Neural cell (in vitro differentiated cells): ENCODE results near the gene TMEM181. TPM values are rescaled to one million over a fixed set of nuclear protein-coding genes. Genes with fewer than 3 reads are reported as not detected.
"Not testable (repeated sequence)": the region's sequence is repeated elsewhere in the genome, so short reads cannot be mapped to it uniquely, and the experiment has no call there.

Source experiments
- H2AFZ ChIP-seq: fragments of 200-600, 300-800 bp; sonication (generic), shearing (Covaris generic); 2 replicates; pipeline ENCODE4 v1.6.0; 2014; ENCODE audit warnings: low read depth, mild to moderate bottlenecking, antibody characterized with exemption, low read length, moderate library complexity
- H3F3A ChIP-seq: fragments of 200-600 bp; shearing (Covaris generic); 2 replicates; pipeline ENCODE4 v1.6.1; 2016; ENCODE audit warnings: mild to moderate bottlenecking, moderate library complexity, mixed read lengths, antibody characterized with exemption, low read length; ENCODE audit not compliant: insufficient read depth, poor library complexity, severe bottlenecking
- H3K27ac ChIP-seq: fragments of 200-600, 300-800 bp; sonication (generic), shearing (Covaris generic); 2 replicates; pipeline ENCODE4 v1.5.1; 2014; ENCODE audit warnings: mild to moderate bottlenecking, low read length, moderate library complexity
- H3K27me3 ChIP-seq: fragments of 300-800, 200-600 bp; sonication (generic), shearing (Covaris generic); 2 replicates; pipeline ENCODE4 v1.6.0; 2014; ENCODE audit warnings: mild to moderate bottlenecking, low read depth, low read length, moderate library complexity; ENCODE audit not compliant: insufficient read depth
- H3K36me3 ChIP-seq: fragments of 300-800, 200-600 bp; sonication (generic), shearing (Covaris generic); 2 replicates; pipeline ENCODE4 v1.5.1; 2014; ENCODE audit warnings: mild to moderate bottlenecking, antibody characterized with exemption, low read length, moderate library complexity; ENCODE audit not compliant: insufficient read depth
- H3K4me2 ChIP-seq: fragments of 300-800, 200-600 bp; sonication (generic), shearing (Covaris generic); 2 replicates; pipeline ENCODE4 v1.6.0; 2014; ENCODE audit warnings: mild to moderate bottlenecking, low read length
- H3K4me3 ChIP-seq: fragments of 300-800, 200-600 bp; sonication (generic), shearing (Covaris generic); 2 replicates; pipeline ENCODE4 v1.5.1; 2014; ENCODE audit warnings: mild to moderate bottlenecking, low read length, moderate library complexity
- H3K79me2 ChIP-seq: fragments of 200-600 bp; shearing (Covaris generic); replicated peaks from 2 replicates; pipeline ENCODE4 v1.6.0; 2014; ENCODE audit warnings: mild to moderate bottlenecking, low read length, moderate library complexity; ENCODE audit not compliant: insufficient read depth
- H3K9ac ChIP-seq: fragments of 300-800, 200-600 bp; sonication (generic), shearing (Covaris generic); 2 replicates; pipeline ENCODE4 v1.6.1; 2016; ENCODE audit warnings: mild to moderate bottlenecking, low read length, mixed read lengths
- H3K9me2 ChIP-seq: fragments of 200-600 bp; shearing (Covaris generic); 2 replicates; pipeline ENCODE4 v1.6.1; 2016; ENCODE audit warnings: mild to moderate bottlenecking, low read length, mixed read lengths; ENCODE audit not compliant: insufficient read depth
- H3K9me3 ChIP-seq: fragments of 200-600, 300-800 bp; sonication (generic), shearing (Covaris generic); 2 replicates; pipeline ENCODE4 v1.6.1; 2016; ENCODE audit warnings: mild to moderate bottlenecking, mixed run types, low read length, moderate library complexity, mixed read lengths
- H4K20me1 ChIP-seq: fragments of 200-600 bp; shearing (Covaris generic); 2 replicates; pipeline ENCODE4 v1.6.1; 2016; ENCODE audit warnings: mild to moderate bottlenecking, mixed run types; ENCODE audit not compliant: insufficient read depth
- EP300 ChIP-seq: fragments of 450-650 bp; conservative IDR thresholded peaks from 2 replicates; pipeline ENCODE4 v1.6.1; 2014; ENCODE audit warnings: antibody characterized with exemption, mild to moderate bottlenecking, moderate library complexity; ENCODE audit not compliant: poor library complexity, severe bottlenecking
- EZH2 ChIP-seq: fragments of 200-600, 300-800 bp; shearing (Covaris generic), sonication (generic); IDR thresholded peaks from 2 replicates; pipeline ENCODE4 v1.6.1; 2014; ENCODE audit warnings: antibody characterized with exemption, low read length, borderline replicate concordance, mild to moderate bottlenecking; ENCODE audit not compliant: insufficient read depth, poor library complexity, severe bottlenecking
- MXI1 ChIP-seq: fragments of 450-650 bp; conservative IDR thresholded peaks from 2 replicates; pipeline ENCODE4 v1.6.1; 2014; ENCODE audit warnings: antibody characterized with exemption, mild to moderate bottlenecking; ENCODE audit not compliant: poor library complexity, severe bottlenecking
- POLR2AphosphoS5 ChIP-seq: IDR thresholded peaks from 2 replicates; pipeline ENCODE4 v1.6.1; 2012
- RAD21 ChIP-seq: fragments of 450-650 bp; conservative IDR thresholded peaks from 2 replicates; pipeline ENCODE4 v1.6.1; 2014; ENCODE audit warnings: antibody characterized with exemption, mild to moderate bottlenecking, moderate library complexity
- REST ChIP-seq: IDR thresholded peaks from 2 replicates; pipeline ENCODE4 v1.6.1; 2012; ENCODE audit warnings: borderline replicate concordance
- SMC3 ChIP-seq: fragments of 450-650 bp; conservative IDR thresholded peaks from 2 replicates; pipeline ENCODE4 v1.6.1; 2014; ENCODE audit warnings: antibody characterized with exemption, mild to moderate bottlenecking, moderate library complexity; ENCODE audit not compliant: poor library complexity
- TAF1 ChIP-seq: IDR thresholded peaks from 2 replicates; pipeline ENCODE4 v1.6.1; 2012; ENCODE audit warnings: low read depth
- polyA plus RNA-seq: library from polyadenylated mRNA; depleted of rRNA; stranded (reverse); fragments of >200 nt; gene quantifications from 2 replicates; pipeline ENCODE4 v1.2.3, GENCODE V29; 2014
- TF ChIP-seq, protein P1 (sequence below): fragments of 450-650 bp; IDR thresholded peaks from 2 replicates; pipeline ENCODE4 v1.5.1; 2014; ENCODE audit warnings: antibody characterized with exemption, mild to moderate bottlenecking, moderate library complexity; ENCODE audit not compliant: poor library complexity, severe bottlenecking

Gene TMEM181
- polyA plus RNA-seq, 1 donor from 2014 or later: 47.6 TPM

GRCh38 chr6:158672726-158673125 lies 112.8 kb downstream of the TMEM181 start:
- Histone ChIP-seq H3K4me2 (no peak overlapping the region), H3K27me3 (no peaks in the 10 kb centered on the region), H3F3A (no peaks in the 10 kb centered on the region), H3K9ac (no peak overlapping the region), H2AFZ (no peak overlapping the region), H3K9me3 (no peaks in the 10 kb centered on the region), H3K4me3 (no peak overlapping the region), H3K36me3 (no peaks in the 10 kb centered on the region), H4K20me1 (no peaks in the 10 kb centered on the region), H3K79me2 (no peaks in the 10 kb centered on the region), H3K27ac (no peak overlapping the region), H3K9me2 (no peaks in the 10 kb centered on the region)
- TF ChIP-seq REST (no peak), RAD21 (no peak), MXI1 (no peak), POLR2AphosphoS5 (no peak), TAF1 (no peak), EP300 (no peak)

DNA sequence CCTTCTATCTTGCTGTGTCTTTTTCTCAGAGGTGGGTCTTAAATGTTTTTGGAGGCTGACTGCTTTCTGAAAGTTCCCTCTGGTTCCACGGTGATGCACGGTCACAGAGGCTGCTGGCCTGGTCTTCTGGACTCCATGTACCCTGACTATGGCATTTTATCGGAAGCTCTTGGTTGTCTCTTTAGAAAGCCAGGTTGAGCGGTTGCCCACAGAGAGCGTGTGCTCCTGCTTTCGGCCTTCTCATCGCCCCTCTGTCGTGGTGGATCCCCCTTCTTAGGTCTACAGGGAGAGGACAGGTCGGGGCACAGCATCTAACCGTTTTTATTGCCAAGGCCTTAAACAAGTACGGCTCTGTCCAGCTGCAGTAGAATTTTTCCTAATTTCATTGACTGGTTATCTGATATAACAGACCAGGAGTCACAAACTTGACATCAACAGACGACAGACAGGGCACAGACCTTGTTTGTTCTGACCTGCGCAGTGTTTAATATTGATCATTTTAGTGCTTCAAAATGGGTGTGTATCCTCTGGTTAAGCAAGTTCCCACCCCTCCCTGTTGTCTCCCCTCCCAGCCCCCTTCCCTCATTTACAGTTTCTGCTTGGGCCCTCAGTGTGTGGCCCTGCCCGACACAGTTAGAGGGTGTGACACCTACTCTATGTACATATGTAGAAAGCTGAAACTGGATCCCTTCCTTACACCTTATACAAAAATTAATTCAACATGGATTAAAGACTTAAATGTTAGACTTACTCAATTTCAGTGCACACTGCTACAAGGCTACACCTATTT lies 114.6 kb downstream of the TMEM181 start:
- Histone ChIP-seq H2AFZ (no peak overlapping the region), H3F3A (no peaks in the 10 kb centered on the region), H3K27ac (no peak overlapping the region), H3K9ac (no peak overlapping the region), H3K9me2 (no peaks in the 10 kb centered on the region), H3K27me3 (no peaks in the 10 kb centered on the region), H3K4me2 (no peak overlapping the region), H3K9me3 (no peaks in the 10 kb centered on the region), H4K20me1 (no peaks in the 10 kb centered on the region), H3K4me3 (no peak overlapping the region), H3K36me3 (no peaks in the 10 kb centered on the region), H3K79me2 (no peaks in the 10 kb centered on the region)
- TF ChIP-seq TAF1: no peak
- no peak for TF ChIP-seq POLR2AphosphoS5
- no peak for TF ChIP-seq MXI1
- TF ChIP-seq RAD21: no peak
- TF ChIP-seq REST: no peak
- no peak for TF ChIP-seq EP300
- TF ChIP-seq, protein P1, sequence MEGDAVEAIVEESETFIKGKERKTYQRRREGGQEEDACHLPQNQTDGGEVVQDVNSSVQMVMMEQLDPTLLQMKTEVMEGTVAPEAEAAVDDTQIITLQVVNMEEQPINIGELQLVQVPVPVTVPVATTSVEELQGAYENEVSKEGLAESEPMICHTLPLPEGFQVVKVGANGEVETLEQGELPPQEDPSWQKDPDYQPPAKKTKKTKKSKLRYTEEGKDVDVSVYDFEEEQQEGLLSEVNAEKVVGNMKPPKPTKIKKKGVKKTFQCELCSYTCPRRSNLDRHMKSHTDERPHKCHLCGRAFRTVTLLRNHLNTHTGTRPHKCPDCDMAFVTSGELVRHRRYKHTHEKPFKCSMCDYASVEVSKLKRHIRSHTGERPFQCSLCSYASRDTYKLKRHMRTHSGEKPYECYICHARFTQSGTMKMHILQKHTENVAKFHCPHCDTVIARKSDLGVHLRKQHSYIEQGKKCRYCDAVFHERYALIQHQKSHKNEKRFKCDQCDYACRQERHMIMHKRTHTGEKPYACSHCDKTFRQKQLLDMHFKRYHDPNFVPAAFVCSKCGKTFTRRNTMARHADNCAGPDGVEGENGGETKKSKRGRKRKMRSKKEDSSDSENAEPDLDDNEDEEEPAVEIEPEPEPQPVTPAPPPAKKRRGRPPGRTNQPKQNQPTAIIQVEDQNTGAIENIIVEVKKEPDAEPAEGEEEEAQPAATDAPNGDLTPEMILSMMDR: no peak
- no peak for TF ChIP-seq SMC3
- TF ChIP-seq EZH2: no peak

GRCh38 chr6:158677094-158677493 lies 117.2 kb downstream of the TMEM181 start:
- H3F3A ChIP-seq, H4K20me1 ChIP-seq, H3K4me3 ChIP-seq, H3K36me3 ChIP-seq, H3K9me2 ChIP-seq, H3K9me3 ChIP-seq, H3K79me2 ChIP-seq, H3K4me2 ChIP-seq, H2AFZ ChIP-seq, H3K27me3 ChIP-seq, H3K27ac ChIP-seq, H3K9ac ChIP-seq: not testable (repeated sequence)
